GM18909 (cell line): ENCODE data around the gene HRH1.
A peak's percentile ranks its signal among the peaks of the same experiment; 100 is the strongest.
"Not testable (repeated sequence)": the region's sequence is repeated elsewhere in the genome, so short reads cannot be mapped to it uniquely, and the experiment has no call there.

Experiments
- ATAC-seq: cut with Tn5 transposase; IDR thresholded peaks from one replicate; pipeline ENCODE4 v1.9.1; 2021; ENCODE audit warnings: mild to moderate bottlenecking; ENCODE audit not compliant: unreplicated experiment, poor library complexity

HRH1 gene

DNA sequence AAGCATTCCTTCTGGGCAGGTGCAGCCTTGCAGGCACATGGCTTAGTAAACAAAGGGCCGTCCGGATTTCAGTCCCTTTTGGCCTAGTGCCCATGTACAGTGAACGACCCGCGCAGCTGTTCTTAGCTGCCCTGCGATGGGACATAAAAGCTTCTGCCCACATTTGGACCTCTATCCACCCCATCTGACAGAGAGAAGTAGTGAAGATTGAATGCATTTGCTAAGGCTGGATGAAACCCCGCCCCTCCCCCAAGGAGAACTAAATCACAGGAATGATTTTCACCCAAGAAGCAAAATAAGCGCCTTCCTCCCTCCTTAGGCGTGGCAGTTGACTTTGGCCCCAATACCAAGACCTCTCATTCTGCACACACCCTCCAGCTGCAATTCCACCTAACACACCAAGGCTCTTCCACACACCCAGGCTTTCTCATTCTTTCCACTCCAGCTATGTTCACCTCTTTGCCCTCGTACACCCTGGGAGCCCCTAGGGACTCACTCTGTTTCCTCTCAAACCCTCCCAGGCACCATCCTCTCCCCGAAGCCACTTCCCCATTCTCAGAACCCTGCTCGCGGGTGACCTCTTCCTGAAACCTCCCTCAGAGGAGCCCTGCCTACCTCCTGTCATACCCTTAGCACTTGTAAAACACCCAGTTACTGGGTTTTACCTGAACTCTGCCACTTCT lies 14.1 kb upstream of the HRH1 start:
- ATAC-seq, result peak; percentile 99

DNA sequence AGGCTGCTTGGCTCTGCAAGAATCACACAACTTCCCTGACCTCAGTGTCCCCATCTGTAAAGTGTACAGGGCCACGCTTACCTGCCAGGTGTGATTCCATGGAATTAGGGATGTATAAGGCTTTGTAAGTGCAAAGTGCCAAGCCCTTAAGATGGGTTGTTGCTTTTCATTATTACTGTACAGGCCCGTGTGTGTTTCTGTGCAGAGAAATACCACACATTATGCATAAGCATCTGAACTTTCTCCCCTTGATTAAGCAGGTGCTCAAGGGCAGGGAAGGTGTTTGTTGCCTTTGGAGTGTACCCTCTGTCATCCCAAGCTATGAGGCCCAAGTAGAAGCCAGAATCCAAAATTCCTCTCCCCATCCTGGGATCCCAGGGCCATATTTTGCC lies 13.6 kb upstream of the HRH1 start:
- peak; percentile 41 for ATAC-seq

DNA sequence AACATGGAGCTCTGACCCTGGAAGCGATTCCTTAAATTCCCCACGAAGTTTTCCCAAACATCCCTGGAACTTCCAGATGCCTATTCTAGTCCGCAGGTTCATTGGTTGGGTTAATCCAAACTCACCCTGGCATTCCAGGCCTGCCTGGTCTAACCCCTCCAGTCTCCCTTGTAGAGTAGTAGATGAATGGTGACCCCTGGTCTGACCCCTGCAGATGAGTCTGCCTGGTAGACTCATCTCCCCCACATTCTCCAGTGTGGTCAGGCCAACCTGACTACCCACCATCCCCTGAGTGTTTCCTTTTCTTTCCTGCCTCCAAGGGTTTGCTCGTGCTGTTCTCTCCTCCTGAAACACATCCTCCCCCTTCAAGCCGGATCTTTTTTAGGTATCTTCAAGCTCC lies 10.8 kb upstream of the HRH1 start:
- ATAC-seq, result no peak

DNA sequence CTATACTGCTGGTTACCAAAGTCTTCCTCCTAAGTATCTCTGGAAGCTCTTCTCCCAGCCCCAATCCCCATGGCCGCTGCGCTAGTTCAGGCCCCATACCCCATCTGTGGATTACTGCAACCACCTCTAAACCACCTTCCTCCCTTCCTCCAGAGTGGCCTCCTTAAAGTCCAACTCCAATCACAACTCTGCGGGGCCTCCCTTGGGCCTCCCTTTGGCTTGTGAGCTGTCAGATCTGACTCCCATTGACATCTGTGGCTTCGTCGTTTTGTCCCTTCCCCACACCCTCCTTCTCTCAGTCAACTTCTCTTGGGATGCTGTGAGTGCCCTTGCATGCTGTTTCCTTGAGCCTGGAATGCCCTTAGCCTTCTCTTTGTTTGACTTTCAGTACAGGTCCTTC lies 9.3 kb upstream of the HRH1 start:
- no peak for ATAC-seq

DNA sequence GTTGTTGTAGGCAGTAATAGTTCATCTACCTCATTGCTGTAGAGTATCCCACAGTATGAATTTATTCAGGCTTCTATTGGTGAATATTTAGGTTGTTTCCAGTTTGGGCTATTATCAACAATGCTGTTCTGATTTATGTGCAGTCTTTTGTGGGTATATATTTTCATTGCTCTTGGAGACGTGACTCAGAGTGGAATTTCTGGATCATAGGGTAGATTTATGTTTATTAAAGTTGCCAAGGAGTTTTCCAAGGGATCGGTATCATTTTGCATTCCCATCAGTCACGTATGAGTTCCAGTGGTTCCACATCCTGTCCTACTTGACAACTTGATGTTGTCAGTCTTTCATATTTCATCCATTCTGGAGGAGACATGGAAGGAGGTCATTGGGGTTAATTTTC lies 8.4 kb upstream of the HRH1 start:
- ATAC-seq, result no peak

DNA sequence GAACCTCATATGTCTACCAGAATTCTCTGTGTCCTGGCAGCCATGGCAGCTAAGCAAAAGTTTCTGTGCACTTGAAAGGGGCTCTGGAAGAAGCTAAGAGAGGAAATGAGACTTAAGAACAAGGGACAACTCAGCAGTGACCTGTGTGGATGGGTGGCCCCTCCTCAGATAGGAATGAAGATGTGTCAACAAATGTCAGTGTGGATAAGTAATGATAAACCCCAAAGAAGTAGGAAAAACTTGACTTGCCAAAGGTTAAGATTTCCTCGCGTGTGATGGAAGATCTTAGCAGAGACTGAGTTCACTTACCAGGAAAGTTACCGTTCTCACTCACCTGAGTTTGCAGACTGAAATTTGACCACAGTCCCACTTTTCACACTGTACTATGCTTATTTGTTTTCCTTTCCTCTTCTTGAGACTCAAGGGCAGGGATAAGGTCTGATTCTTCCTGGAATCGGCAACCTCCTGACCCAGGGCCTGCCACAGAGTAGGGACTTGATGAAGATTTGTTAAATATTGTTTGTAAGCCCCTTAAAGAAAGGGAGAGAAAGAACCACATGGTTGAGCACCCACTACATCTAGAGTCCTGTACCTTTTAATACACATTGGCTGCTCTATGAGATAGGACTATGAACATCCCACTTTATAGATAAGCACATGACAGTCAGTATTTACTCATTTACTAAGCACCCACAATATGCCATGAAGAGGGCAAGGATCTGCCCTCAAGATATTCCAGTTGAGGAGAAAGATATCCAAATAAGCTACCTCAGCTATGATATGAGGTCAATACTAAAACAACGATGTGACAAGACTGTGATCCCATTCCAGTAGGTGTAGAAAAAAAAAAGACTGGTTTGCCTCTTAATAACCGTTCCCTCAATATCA lies 7.3 kb upstream of the HRH1 start:
- no peak for ATAC-seq

DNA sequence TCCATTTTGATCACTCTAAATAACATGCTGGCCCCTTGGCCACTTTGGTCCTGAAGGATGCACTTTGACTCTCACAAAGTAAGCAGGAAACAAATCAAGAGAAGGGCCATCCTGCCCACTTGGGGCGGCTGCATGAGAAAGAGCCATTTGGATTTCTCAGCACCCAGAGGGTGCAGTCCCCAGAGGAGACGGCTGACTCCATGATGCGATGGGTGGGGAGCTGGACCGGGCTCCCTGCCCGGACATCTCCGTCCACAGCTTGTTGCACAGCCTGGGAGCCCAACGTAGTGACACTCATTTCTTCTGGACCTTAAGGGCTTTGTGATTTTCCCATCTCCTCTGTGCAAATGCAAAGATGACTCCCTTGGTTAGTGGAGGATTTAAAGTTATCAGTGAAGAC lies 4.0 kb upstream of the HRH1 start:
- ATAC-seq, result no peak

DNA sequence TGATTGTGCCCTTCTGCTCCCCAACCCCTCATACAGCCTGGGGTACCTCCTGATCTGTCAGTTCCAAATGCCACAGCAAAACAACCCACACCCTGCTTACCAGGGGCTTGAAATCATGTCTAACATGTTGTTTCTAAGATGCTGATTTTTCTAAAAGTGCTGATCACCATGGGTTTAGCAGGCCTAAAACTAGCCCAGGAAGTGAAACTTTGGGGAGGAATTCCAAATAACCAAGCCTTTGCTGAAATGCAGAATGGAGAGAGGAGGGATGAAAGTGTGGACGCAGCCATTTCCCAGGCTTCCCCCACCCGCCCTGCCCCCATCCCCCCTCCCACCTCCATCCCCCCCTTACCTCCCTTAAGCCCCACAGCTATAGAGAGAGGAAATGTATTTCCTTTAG lies 2.0 kb upstream of the HRH1 start:
- no peak for ATAC-seq

DNA sequence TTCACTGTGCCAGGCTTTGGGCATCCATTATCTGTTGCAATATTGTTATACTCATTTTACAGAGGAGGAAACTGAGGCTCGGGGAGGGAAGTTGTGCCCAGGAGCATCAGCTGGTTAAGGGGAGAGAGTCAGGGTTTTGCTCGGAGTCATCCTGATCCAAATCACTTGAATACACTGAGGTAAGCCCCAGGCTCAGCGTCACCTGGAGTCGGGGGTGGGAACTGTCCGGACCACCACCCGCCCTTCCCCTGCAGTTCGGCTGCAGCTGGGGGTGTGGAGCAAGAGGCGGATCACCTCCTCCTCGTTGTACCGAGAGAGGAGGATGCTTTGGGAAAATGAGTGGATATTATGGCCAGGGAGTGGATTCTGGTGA lies 646 bp downstream of the HRH1 start:
- no peak for ATAC-seq

DNA sequence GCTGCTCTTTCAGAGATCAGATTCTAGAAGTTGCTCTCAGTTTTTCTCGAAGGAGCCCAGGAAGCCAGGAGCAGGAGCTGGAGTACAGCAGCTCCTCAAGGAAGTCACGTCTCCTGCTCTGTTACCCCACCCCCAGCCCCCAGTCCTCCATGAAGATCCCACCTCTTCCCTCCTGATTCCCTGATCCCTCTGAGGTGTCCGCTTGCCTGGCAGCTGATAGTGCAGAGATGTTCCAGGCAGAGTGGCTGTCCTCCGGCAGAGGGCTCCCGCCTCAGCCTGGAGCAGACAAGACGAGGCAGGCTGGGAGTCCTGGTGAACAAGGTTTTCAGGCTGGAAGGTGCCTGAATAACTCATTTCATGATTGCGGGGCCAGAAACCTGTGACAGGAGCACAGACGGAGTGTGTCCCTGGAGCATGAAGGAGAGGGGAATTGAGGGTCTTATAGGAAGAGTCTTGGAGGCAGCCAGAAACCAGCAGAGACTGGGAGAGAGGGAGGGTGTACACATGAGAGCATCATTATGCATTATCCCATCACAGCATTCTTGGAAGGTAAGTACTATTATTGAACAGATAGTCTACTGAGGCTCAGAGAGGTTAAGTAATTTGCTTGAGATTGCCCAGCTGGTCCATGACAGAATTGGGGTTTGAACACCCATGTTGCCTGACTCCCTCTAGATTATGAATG lies 1.2 kb downstream of the HRH1 start:
- ATAC-seq, result no peak

DNA sequence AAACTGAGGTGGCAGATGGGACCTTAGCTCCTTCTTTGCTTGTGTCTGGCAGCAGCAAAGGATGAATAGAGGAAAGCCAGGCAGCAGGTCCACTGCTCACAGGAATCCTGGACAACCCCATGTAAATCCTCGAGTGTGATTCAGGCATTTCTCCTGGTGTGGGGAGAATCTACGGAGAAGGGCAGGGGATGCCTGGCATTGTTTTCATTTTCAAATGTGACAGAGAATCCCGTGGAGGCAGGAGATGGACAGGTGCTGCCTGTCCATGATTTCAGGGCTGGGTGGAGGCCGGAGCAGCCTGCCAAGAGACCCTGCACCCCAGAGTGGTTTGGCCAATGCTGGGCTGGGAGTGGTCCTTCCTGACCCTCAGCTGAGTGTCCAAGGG lies 1.7 kb downstream of the HRH1 start:
- no peak for ATAC-seq

DNA sequence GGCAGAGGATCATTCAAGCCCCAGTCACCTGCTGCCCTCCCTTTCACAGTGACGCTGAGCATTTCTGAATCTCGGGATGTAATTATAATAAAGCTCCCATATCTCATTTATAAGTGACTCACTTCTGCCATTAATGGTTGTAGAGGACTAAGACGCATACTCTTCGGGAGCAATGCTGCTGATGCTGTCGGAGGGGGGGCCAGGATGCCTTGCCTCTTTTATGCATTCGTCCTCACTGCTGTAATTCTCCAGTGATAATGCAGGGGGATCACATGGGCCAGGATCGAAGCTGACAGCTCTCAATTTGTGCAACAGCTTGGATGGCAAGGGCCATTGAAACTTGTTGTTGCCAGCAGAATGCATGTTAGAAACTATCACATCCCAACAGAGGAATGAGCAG lies 3.1 kb downstream of the HRH1 start:
- ATAC-seq, result no peak

DNA sequence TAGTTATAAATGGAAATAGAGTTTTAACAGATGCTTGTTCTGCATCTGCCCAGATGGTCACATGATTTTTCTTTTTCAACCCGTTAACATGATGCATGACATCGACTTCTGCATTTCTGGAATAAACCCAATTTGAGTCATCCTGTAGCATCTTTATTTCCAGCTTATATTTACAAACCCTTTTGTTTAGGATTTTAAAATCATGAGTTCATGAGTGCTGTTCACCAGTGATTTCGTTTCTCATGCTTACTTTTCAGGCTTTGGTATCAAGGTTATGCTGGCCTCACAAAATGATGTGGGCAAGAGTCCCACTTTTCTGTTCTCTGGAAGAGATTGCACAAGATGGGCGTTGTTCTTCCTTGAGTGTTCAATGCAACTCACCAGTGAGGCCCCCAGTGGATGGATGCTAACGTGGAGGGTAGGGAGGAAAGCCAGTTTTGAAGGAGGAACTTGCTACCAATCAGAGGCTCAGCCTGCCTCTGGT lies 5.2 kb downstream of the HRH1 start:
- no peak for ATAC-seq

DNA sequence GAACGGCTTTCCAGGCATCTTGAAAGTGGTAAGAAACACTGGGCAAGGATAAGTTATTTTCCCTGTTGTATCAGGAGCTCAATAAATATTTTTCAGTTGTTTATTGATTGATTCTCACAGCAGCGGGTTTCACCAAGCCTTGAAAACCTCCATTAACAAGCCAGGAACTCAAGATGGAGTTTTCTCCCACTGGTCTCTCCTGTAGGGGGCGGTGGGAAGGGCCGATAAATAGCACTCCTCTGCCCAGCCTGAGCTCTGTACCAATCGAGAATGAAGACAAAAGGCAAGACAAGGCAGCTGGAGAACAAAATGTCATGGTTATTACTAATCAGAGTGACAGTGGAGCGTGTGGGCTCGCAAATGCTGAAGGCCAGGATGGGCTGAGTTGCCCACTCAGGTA lies 7.4 kb downstream of the HRH1 start:
- ATAC-seq, result no peak

DNA sequence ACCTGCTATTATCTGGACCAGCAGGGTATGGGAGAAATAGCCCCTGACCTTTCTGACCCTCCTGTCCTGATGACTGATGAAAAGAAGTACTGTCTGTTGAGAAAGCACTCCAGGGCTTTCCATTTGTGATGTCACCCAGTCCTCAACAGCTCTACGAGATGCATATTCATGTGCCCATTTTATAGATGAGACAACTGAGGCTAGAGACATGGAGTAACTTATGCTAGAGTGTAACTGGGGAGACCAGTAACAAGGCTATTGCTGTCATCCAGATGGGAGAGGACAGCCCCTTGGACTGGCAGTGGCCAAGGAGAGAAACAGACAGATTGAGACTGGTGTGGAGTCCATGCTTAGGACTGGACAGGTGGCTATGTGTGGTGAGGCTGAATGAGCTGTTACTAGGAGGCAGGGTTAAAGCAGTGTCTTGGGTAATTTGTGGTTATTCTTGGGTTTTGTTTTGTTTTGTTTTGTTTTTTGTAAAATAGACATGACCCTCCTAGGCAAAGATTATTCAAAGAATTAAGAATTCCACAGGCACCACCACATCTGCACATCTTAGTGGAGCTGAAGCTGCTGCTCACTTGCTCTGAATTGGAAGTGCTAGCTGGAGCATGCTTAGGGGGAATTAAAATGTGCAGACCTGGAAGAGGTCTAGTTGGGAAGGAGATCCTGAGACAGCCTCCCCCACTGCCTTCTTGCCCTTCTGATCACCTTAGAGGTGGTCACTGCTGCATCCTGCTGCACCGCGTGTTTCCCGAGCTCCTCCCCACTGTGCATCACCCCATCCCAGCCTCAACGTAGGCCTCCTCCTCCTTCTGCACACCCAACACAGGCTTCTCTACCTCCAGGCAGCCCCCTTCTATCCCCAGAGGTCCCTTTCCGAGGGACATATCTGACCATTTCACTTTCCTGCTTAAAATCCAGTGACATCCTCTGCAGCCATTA lies 8.4 kb downstream of the HRH1 start:
- no peak for ATAC-seq

DNA sequence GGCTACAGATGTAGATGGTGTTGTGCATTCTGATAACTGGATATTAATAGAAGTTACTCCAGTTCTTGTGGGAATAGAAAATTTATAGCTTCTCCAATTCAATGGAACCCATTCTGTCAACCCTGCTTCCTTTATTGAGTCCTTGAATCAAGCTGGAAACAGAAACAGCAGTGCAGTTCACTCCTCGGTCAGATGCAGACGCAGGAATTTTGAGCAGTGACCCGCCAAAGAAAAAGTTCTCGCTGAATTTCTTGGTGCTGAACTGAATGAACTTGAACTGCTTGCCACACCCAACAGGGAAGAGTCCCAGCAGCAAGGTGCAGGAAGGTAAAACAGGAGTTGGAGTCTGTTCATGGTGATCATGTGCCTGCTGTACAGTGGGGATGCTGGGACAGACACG lies 10.3 kb downstream of the HRH1 start:
- ATAC-seq, result no peak

DNA sequence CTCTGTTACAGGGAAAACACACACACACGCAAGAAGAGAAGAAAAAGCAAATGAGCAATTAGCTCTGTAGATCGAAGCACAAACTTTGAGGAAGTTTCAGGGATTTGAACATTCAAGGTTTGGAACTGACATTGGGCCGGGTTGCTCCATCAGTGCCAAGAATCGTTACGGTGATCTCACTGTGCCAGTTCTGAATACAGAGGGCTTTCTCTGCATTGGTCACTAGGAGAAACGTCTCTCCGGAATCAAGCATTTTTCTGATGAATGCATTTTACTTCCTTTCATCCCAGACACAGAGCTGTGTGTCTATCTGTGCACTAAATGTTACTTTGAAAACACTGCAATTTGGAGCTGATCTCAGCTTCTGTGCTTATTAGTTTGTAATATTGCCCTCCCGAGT lies 11.2 kb downstream of the HRH1 start:
- no peak for ATAC-seq

DNA sequence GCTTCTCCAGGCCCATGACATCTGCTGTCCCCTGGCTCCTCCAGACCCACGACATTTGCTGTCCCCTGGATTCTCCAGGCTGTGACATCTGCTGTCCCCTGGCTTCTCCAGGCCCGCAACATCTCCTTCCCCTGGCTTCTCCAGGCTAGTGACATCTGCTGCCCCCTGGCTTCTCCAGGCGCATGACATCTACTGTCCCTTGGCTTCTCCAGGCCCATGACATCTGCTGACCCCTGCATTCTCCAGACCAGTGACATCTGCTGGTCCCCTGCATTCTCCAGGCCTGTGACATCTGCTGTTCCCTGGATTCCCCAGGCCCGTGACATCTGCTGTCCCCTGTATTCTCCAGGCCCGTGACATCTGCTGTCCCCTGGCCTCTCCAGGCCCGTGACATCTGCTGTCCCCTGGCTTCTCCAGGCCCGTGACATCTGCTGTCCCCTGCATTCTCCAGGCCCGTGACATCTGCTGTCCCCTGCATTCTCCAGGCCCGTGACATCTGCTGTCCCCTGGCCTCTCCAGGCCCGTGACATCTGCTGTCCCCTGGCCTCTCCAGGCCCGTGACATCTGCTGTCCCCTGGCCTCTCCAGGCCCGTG lies 12.6 kb downstream of the HRH1 start:
- not testable (repeated sequence) for ATAC-seq

DNA sequence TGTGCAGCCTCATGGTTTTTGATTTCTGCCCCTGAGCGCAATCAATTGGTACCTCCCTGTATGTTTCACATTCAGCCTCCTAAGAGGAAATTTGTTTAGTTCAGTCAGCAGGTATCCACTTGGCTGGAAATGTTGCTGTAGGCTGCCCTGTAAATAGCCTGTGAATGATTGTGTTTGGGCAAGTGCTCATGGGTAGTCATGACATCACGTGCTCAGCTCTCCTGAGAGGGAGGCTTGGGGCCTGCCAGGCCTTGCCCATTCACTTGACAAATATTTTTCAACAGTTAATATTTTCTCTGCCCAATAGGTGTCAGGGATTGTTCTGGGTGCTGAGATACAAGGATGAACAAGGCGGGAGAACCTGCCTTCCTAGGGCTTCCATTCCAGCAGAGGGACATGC lies 13.3 kb downstream of the HRH1 start:
- no peak for ATAC-seq

DNA sequence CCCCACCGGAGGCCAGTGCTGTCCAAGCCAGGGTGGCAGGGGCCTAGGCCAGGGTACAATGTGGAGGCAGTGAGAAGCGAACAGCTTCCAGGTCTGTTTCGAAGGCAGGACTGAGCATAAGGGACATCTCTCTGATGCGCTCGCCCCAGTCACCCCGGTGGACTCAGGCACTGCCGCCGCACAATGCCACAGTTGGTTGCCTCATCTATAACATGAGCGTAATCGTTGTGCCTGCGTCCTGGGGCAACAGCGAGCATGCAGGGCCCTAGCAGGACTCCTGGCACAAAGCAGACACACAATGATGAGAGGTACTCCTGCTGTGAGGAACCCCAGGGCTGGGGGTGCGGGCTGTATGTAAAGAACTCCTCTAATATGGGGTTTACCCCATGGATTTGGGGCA lies 14.1 kb downstream of the HRH1 start:
- ATAC-seq, result no peak
